GM21526 (cell line): ENCODE data around the gene LSM10.
A peak's percentile ranks its signal among the peaks of the same experiment; 100 is the strongest.

ENCODE experiments used
- ATAC-seq: cut with Tn5 transposase; IDR thresholded peaks from one replicate; pipeline ENCODE4 v1.9.1; 2021; ENCODE audit warnings: moderate library complexity; ENCODE audit not compliant: unreplicated experiment, low FRiP score

Gene LSM10

DNA sequence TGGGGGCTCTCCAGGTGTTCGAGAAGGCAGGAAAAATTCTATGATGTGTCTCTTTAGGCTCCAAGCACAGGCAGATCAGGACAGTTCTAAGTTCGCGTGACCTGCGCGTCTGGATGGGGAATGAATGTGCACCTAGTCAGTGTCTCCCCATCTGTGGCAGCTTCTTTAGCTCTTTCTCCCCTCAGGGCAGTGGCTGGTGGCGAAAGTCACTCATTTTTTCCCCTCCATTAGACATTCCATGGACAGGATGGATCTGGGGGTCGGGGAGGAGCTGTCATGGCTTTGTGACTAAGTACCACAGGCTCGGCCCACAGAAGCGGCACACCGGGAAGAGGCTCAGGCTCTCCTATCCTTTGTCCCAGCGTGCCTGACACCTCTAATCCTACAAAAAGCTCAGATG is 43.2 kb downstream of the LSM10 start:
- ATAC-seq = no peak

DNA sequence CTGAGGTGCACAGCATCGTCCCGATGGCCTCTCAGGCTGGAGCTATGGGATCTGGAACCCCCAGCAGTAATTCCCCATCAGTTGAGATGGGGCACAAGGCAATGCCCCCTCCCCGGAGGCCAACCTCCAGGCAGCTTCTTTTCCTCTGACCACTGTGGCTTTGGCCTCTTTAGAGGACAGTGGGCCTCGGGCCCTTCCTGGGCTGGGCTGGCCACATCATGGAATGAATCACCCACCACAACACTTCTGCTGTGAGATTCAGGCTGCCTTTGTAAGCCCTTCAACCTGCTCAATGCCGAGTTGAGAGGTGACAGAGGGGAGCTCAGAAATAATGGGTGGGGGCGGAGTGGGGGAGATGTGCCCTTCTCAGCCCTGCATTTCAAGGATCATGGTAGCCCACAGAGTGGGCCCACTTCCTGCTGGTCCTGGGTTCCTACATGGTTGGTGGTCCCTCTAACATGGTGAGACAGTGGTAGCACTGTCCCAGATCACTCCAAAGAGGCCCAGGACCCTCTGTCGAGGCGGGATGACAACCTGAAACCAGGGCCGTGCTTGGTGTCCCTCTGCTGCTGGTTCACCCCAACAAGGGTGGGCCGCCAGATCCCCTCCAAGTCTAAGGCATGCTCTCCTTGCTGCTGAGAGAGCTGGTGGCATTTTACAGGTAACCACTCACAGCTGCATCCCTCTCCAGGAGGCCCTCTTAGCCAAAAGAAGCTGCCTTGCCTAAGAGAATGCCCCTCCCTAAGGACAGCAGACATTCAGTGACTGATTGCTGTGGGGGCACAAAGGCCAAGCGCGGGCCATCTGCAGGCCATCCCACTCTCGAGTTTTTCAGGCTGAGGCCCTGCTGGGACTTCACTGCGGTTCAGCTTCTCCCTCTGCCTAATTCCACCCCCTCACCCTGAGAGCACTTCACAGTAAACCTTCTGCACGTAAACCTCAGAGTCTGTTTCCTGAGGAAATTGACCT is 44.5 kb downstream of the LSM10 start:
- ATAC-seq = no peak

DNA sequence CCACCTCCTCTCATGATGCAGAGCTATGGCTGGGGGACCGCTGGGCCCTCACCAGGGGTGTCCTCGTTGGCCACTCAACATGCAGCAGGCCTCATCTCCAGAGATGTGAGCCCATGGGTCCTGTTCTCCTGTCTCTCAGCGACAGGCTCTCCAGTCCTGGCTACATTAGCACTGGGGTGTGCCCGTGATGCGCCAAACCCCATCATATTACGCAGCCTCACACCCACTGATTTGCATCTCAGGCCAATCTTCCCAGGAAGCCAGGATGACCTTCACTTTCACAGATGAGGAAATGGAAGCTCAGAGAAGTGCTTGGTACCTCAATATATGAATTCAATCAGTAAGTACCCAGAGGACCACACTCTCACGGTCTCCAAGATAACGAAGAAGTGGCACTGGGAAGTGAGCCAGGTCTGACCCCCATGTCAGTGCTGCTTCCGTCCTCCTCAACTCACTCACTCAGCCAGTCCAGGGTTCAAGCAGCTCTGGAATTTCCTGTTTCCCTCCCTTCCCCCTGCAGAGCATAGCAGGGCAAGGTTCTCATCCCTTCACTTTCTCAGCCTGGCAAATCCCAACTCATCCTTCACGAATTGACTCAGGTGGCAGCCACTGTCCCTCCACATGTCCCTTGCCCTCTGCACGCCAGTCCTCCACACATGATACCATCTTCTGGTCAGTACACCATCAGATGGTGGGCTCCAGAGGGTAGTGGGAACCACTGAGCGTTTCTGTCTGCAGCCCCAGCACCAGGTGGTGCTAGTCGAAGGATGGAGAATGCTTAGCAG is 45.4 kb downstream of the LSM10 start:
- ATAC-seq = no peak

DNA sequence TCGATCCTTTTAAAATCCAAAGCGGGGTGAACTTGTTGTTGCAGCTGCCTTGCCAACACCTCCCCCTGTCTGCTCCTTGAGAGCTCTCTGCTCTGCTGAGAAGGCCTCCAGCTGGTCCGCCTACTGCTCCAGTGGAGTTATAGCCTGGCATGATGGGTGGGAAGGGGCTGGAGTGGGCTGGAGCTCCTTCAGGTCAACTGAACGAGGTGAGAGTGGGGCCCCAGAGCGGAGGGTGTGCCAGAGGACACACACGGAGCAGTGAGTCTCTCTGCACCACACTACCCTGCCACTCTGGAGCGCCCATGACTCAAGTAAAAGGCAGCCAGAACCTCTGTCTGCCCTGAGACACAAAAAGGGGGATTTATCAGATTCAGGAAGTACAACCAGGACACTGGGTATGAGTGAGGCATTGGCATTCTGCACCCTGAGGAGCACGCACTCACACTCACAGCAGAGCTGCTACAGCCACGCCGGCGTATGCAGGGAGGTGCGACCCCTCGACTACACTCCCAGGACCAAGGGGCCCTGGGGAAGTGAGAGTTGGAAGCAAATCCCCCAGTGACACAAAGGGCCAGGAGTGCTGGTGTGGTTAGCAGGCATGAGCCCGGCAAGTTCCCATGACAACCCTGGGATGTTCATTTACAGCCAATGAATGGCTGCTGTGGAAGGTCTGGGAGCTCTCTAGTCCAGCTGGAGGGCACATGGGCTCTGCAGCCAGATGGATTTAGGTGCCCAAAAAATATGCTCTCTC is 46.3 kb downstream of the LSM10 start:
- no peak for ATAC-seq

DNA sequence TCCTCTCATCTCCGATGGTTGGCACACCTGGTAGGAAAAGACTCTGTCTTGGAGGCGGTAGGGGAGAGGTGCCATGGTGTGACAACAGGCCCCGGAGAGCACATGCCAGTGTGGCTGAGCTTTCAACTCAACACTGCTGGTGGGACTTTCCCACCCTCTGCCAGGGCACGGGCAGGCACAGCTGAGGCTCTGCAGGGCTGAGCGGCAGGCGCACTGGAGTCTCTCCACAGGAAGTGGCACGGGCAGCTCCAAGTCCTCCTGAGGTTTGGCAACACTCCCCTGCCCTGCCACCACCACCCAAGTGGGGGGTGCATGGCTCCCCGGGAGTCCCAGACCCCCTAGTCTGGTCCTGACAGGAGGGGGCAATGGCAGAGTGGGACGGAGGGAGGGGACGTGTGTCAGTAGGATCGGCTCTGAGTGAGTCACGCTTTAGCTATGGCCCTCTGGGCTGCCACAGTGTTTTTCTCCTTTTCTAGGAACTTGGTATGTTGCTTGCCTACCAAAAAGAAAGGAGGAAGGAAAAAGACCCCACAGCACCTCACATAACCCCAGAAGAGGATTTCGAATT is 47.0 kb downstream of the LSM10 start:
- no peak for ATAC-seq

DNA sequence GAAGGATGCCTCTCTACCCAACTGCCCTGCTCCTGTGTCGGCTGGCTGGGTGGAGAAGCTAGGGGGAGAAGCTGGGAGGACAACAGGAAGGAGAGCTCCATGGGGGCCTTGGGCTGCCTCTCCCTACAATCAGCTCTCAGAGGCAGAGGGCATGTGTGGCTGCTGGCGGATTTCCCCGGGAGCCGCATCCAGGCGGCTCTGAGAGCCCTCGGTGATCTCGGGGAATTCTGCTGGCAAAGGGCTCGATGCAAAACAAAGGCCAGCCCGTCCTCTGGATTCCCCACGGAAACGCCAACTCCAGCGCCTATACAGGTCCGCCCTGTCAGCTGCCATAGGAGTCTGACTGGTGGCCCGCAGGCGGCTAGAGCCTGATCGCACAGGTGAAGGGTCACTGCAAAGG is 47.9 kb downstream of the LSM10 start:
- ATAC-seq = no peak

DNA sequence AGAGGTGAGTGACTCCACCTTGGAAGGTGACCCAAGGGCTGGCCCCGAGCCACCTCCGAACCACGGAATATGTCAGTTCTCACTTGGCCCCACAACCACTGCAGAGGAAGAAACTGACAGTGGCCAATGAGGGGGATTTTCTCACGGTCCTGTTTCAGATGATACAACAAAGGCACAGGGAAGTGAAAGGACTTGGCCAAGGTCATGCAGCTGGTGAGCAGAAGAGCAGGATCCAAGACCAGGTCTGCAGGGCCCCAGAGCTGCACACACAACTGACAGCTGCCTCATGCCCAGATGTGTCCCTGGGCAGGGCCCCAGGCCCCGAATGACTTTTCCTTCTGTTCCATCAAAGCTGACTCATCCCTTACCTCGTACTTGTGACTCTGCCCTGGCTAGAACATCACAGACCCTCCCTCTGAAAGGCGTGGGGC is 48.5 kb downstream of the LSM10 start:
- peak; percentile 71 for ATAC-seq

DNA sequence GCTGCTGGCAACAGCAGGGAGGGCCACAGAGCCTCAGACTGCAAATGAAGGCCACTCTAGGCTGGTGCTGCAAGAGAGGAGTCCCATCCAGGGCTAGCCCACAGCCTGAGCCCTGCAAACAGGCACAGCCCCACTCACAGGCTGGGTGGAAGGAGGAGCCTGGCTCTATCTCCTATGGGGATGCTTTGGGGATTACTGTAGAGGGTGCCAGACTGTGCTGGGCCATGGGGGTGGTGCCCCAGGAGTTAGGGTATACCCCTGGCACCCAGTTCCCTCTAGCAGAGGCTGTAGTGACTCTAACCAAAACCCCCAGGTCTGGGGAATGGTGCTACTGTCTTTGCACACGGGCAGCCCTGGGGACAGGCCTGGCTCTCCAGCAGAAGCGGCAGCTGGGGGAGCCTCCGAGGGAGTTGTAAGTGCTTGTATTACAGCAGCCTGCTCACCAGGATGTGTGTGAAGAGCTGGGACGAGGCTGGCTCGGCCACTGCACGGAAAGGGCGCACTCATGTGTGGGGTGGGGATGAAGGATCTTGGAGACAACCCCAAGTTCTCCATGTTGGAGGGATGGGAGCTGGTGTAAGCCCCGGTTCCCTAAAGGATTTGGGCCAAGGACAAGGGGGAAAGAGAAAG is 50.9 kb downstream of the LSM10 start:
- ATAC-seq = no peak

DNA sequence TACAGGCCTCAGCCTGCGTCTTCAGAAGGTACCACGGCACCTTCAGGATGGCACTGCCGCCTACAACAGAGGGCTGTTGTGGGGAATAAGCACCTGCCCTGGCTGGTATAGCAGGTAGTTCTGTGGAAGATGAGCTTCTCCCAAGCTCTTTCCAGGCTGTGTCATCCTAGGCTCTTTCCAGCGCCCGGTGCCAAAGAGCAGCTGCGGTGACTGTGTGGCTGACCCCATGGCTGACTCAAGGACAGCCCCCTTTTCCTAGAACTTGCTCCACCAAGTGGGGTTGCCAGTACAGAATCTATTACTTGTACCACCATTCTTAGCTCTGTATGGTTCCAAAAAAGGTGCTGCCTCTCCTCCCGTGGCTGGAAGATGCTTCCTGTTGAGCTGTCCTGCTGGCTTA is 52.4 kb downstream of the LSM10 start:
- no peak for ATAC-seq

DNA sequence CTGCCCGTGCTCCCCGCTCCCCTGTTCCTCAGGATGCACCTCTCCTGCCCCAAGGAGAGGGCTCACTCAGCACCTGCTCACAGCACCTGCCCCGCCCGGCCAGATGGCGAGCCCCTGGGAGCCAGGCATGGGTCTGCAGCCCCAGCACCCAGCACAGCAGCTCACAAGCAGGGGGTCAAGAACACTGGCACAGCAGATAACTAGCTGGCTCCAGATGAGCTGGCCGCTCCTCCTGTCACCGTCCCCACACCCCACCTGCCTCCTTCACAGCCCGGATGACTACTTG is 53.4 kb downstream of the LSM10 start:
- no peak for ATAC-seq

DNA sequence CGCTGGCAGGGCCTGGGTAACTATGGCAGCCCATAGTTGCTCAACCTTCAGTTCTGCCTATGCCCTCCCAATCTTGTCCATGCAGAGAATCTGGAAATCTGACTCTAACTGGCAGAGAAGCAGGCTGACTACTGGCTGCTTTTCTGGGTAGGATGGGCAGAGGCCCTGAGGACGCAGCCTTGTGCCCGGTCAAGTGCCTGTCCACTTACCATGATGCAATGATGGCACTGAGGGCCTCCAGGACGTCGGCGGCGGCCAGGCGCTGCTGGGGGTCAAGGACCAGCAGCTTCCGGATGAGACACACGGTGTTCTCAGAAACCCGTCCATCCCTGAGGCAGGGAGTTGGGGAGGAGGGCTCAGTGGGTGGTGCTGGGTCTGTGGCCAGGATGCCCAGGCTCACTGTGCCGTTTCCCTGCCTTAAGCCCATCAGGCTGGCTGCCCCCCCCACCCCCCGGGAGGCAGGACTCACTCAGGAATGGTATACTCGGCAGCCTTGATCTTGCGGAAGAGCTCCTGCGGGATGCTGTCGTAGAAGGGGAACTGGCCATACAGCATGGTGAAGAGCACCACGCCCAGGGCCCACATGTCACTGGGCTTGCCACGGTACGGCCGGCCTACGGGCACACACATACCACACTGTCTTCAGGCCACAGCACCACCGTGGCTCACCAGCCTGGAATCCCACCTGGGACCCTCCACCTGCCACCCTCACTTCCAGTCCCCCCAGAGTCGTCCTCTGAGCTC is 53.9 kb downstream of the LSM10 start:
- ATAC-seq = no peak
